Activated T-cell treated with anti-CD3 and anti-CD28 coated beads, Interleukin-2, amount 50 U/mL, for 24 hours (primary cell): ENCODE measurements around the gene KRT76.
"Not testable (repeated sequence)": the region's sequence is repeated elsewhere in the genome, so short reads cannot be mapped to it uniquely, and the experiment has no call there.

Source experiments
- DNase-seq: peaks from one replicate; pipeline ENCODE4 v3.0.0-alpha.2; 2020
- H3K27ac Mint-ChIP-seq: 2 replicates; pipeline ENCODE4 v1.8.0; 2020; ENCODE audit warnings: mild to moderate bottlenecking, mixed read lengths
- H3K27me3 Mint-ChIP-seq: 2 replicates; pipeline ENCODE4 v1.8.0; 2020; ENCODE audit warnings: mixed read lengths
- H3K36me3 Mint-ChIP-seq: 2 replicates; pipeline ENCODE4 v1.8.0; 2020; ENCODE audit warnings: low read depth, mixed read lengths
- H3K4me1 Mint-ChIP-seq: 2 replicates; pipeline ENCODE4 v1.8.0; 2020; ENCODE audit warnings: low read depth, mixed read lengths
- H3K4me3 Mint-ChIP-seq: 2 replicates; pipeline ENCODE4 v1.8.0; 2020; ENCODE audit warnings: mild to moderate bottlenecking, moderate library complexity, mixed read lengths
- H3K9me3 Mint-ChIP-seq: 2 replicates; pipeline ENCODE4 v1.8.0; 2020; ENCODE audit warnings: mixed read lengths

Gene KRT76

GRCh38 chr12:52756281-52756960 lies 20.7 kb downstream of the KRT76 start:
- Mint-ChIP-seq H3K27ac (no peak overlapping the region), H3K4me3 (no peak overlapping the region), H3K9me3 (peaks cover 9% of the 10 kb centered on the region), H3K27me3 (no peaks in the 10 kb centered on the region), H3K4me1 (no peaks in the 10 kb centered on the region), H3K36me3 (no peaks in the 10 kb centered on the region)
- no peak for DNase-seq

- no peaks in the 10 kb centered on the region for H3K27me3 Mint-ChIP-seq
- DNase-seq = no peak
- H3K4me1 Mint-ChIP-seq = peaks cover under 1% of the 10 kb centered on the region
- H3K27ac Mint-ChIP-seq = no peak overlapping the region
- H3K36me3 Mint-ChIP-seq = no peaks in the 10 kb centered on the region
- H3K9me3 Mint-ChIP-seq = peaks cover 3% of the 10 kb centered on the region
- H3K4me3 Mint-ChIP-seq = no peak overlapping the region
Observed at GRCh38 chr12:52755533-52755932, 21.6 kb downstream of the KRT76 start.

GRCh38 chr12:52754135-52754534 lies 23.0 kb downstream of the KRT76 start:
- Mint-ChIP-seq H3K9me3 (peaks cover 3% of the 10 kb centered on the region), H3K36me3 (no peaks in the 10 kb centered on the region), H3K4me1 (peaks cover 5% of the 10 kb centered on the region), H3K27me3 (no peaks in the 10 kb centered on the region), H3K27ac (no peak overlapping the region), H3K4me3 (no peak overlapping the region)
- no peak for DNase-seq

- Mint-ChIP-seq H3K4me1 (peaks cover 13% of the 10 kb centered on the region), H3K4me3 (no peak overlapping the region), H3K27ac (no peak overlapping the region), H3K9me3 (no peaks in the 10 kb centered on the region), H3K27me3 (no peaks in the 10 kb centered on the region), H3K36me3 (no peaks in the 10 kb centered on the region)
- DNase-seq = no peak
Observed at GRCh38 chr12:52753283-52753682, 23.9 kb downstream of the KRT76 start.

- H3K9me3 Mint-ChIP-seq = no peaks in the 10 kb centered on the region
- H3K4me3 Mint-ChIP-seq = no peak overlapping the region
- peaks cover 15% of the 10 kb centered on the region for H3K4me1 Mint-ChIP-seq
Observed at GRCh38 chr12:52752516-52752915, 24.6 kb downstream of the KRT76 start.

GRCh38 chr12:52751795-52752194 lies 25.4 kb downstream of the KRT76 start:
- Mint-ChIP-seq H3K4me1 (peaks cover 15% of the 10 kb centered on the region), H3K36me3 (no peaks in the 10 kb centered on the region), H3K27me3 (no peaks in the 10 kb centered on the region), H3K4me3 (no peak overlapping the region), H3K27ac (no peak overlapping the region), H3K9me3 (no peaks in the 10 kb centered on the region)
- no peak for DNase-seq

More at GRCh38 chr12:52752516-52752915, 24.6 kb downstream of the KRT76 start:
- no peak for DNase-seq
- H3K27ac Mint-ChIP-seq = no peak overlapping the region
- no peaks in the 10 kb centered on the region for H3K36me3 Mint-ChIP-seq
- no peaks in the 10 kb centered on the region for H3K27me3 Mint-ChIP-seq

GRCh38 chr12:52750532-52750931 lies 26.6 kb downstream of the KRT76 start:
- not testable (repeated sequence) for H3K27ac Mint-ChIP-seq, H3K36me3 Mint-ChIP-seq, H3K4me3 Mint-ChIP-seq, DNase-seq, H3K27me3 Mint-ChIP-seq, H3K9me3 Mint-ChIP-seq
- peaks cover 15% of the 10 kb centered on the region for H3K4me1 Mint-ChIP-seq

GRCh38 chr12:52749827-52750226 lies 27.3 kb downstream of the KRT76 start:
- DNase-seq = no peak
- no peak overlapping the region for H3K27ac Mint-ChIP-seq
- peaks cover 15% of the 10 kb centered on the region for H3K4me1 Mint-ChIP-seq
- H3K36me3 Mint-ChIP-seq = no peaks in the 10 kb centered on the region
- H3K9me3 Mint-ChIP-seq = no peaks in the 10 kb centered on the region
- H3K4me3 Mint-ChIP-seq = no peak overlapping the region
- H3K27me3 Mint-ChIP-seq = no peaks in the 10 kb centered on the region

- DNase-seq = no peak
Observed at GRCh38 chr12:52748578-52748977, 28.6 kb downstream of the KRT76 start.

GRCh38 chr12:52745554-52745953 lies 31.6 kb downstream of the KRT76 start:
- Mint-ChIP-seq H3K27ac (no peak overlapping the region), H3K36me3 (no peaks in the 10 kb centered on the region), H3K27me3 (peaks cover 6% of the 10 kb centered on the region), H3K4me3 (no peak overlapping the region), H3K9me3 (no peaks in the 10 kb centered on the region), H3K4me1 (peaks cover 15% of the 10 kb centered on the region)
- no peak for DNase-seq

More at GRCh38 chr12:52748578-52748977, 28.6 kb downstream of the KRT76 start:
- Mint-ChIP-seq H3K27ac (no peak overlapping the region), H3K4me3 (no peak overlapping the region), H3K27me3 (no peaks in the 10 kb centered on the region), H3K36me3 (no peaks in the 10 kb centered on the region), H3K9me3 (no peaks in the 10 kb centered on the region), H3K4me1 (peaks cover 15% of the 10 kb centered on the region)

GRCh38 chr12:52744493-52745156 lies 32.5 kb downstream of the KRT76 start:
- Mint-ChIP-seq H3K27me3 (peaks cover 11% of the 10 kb centered on the region), H3K9me3 (no peaks in the 10 kb centered on the region), H3K4me1 (peaks cover 13% of the 10 kb centered on the region), H3K27ac (no peak overlapping the region), H3K36me3 (no peaks in the 10 kb centered on the region), H3K4me3 (no peak overlapping the region)
- no peak for DNase-seq

- Mint-ChIP-seq H3K36me3 (no peaks in the 10 kb centered on the region), H3K4me3 (no peak overlapping the region), H3K9me3 (no peaks in the 10 kb centered on the region), H3K4me1 (no peaks in the 10 kb centered on the region), H3K27ac (no peak overlapping the region), H3K27me3 (peaks cover 11% of the 10 kb centered on the region)
- no peak for DNase-seq
Observed at GRCh38 chr12:52742822-52743457, 34.2 kb downstream of the KRT76 start.

- H3K27me3 Mint-ChIP-seq = peaks cover 11% of the 10 kb centered on the region
- no peak overlapping the region for H3K27ac Mint-ChIP-seq
- no peak overlapping the region for H3K4me3 Mint-ChIP-seq
- no peaks in the 10 kb centered on the region for H3K4me1 Mint-ChIP-seq
- H3K9me3 Mint-ChIP-seq = no peaks in the 10 kb centered on the region
- no peak for DNase-seq
- H3K36me3 Mint-ChIP-seq = no peaks in the 10 kb centered on the region
Observed at GRCh38 chr12:52742196-52742580, 35.0 kb downstream of the KRT76 start.

- H3K4me1 Mint-ChIP-seq = no peaks in the 10 kb centered on the region
- no peaks in the 10 kb centered on the region for H3K9me3 Mint-ChIP-seq
- H3K36me3 Mint-ChIP-seq = no peaks in the 10 kb centered on the region
- DNase-seq = peak; percentile 69
- H3K27me3 Mint-ChIP-seq = peaks cover 11% of the 10 kb centered on the region
- no peak overlapping the region for H3K4me3 Mint-ChIP-seq
- H3K27ac Mint-ChIP-seq = no peak overlapping the region
Observed at GRCh38 chr12:52741375-52742195, 35.6 kb downstream of the KRT76 start.
